ENCODE measurements around the gene FFAR2.
"Not testable (repeated sequence)": the region's sequence is repeated elsewhere in the genome, so short reads cannot be mapped to it uniquely, and the experiment has no call there.

Gene FFAR2

DNA sequence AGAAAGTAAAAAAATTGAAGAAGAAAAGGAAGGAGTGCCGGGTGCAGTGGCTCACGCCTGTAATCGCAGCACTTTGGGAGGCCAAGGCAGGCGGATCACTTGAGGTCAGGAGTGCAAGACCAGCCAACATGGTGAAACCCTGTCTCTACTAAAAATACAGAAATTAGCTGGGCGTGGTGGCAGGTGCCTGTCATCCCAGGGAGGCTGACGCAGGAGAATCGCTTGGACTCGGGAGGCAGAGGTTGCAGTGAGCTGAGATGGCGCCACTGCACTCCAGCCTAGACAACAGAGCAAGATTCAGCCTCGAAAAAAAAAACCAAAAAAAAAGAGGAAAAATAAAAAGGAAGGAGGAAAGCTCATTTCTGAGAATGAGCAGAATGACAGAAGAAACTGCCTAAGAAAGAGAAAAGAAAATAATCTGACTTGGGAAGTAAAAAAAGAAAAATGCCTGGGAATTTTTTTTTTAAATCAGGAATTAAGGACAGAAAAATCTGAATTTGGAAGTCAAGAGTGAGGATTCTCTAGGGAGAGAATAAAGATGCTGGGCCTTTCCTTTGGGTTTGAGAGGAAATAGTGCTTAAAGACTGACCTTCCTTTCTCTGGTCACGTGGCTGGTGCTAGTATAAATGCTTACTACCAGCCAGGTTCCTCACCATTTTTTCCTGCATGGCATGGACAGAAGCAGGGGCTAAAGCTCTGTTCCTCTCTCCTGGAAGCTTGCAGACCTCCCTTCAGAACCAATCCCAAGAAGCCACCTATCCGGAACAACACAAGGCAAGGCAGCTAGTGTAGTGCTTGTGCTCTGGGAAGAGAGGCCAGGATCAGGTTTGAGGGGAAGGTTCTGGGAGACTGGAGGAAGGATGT lies at the start of gene FFAR2:
Gene FFAR2 (plus strand): TSS at position 652 of the 864 bp plus-strand sequence. CDS start 1,458 bp downstream, outside the sequence.
- DNase-seq (ENCODE audit: low read depth, low spot score) = no peak

DNA sequence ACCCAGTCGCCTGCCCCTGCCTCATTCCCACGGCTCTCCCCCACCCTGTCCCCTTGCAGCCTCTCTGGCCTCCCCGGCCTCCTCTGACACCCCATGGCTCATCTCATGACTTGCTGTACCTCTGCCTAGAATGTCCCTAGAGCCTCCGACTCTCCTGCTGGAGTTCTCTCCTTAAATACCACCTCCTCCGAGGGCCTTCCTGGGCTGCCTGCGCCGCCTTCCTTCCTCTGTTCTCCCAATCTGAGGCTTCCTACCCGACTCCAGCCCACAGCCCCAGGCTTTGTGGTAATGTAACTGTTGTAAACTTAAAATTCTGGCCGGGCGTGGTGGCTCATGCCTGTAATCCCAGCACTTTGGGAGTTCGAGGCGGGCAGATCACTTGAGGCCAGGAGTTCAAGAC lies 49.5 kb upstream of the FFAR2 start:
- DNase-seq (ENCODE audit: low read depth, low spot score) = no peak

DNA sequence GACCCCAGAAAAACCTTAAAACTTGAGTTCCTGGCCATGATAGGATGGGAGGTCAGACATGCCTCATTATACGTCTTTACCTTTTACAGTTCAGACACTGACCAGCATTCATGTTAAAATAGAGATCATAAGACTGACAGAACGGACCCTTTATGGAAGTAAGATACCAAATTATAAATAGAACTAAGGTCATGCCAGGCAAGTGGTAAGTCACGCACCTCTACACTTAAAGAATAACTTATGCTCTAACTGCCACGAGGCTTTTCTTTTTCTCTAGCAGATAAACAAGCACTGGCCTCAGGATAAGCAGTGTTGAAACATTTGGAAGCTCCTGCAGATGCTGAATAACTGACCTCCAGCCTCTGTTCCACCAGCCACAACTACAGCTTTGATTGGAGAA lies 48.8 kb upstream of the FFAR2 start:
- no peak for DNase-seq (ENCODE audit: low read depth, low spot score)

DNA sequence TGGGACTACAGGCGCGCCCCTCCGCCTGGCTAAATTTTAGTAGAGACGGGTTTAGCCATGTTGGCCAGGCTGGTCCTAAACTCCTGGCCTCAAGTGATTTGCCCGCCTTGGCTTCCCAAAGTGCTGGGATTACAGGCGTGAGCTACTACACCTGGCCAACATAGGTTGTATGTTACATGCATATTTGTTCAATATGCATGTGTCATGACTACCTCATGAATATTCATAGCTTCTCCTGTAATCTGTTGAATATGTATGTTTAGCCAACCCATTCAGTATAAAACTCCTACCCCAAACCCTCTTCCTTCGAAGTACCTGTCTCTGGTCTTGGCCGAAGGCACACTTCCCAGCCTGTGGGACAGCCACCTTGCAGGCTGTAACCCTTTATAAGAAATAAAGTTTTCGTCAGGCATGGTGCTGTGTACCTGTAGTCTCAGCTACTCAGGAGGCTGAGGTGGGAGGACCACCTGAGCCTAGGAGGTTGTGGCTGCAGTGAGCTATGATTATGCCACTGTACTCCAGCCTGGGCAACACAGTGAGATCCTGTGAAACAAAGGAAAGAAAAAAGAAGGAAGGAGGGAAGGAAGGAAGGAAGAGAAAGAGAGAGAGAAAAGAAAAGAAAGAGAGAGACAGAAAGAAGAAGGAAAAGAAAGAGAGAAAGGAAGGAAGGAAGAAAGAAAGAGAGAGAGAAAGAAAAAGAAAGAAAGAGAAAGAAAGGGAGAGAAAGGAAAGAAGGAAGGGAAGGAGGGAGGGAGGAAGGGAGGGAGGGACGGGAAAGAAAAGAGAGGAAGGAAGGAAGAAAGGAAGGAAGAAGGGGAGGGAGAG lies 47.9 kb upstream of the FFAR2 start:
- no peak for DNase-seq (ENCODE audit: low read depth, low spot score)

DNA sequence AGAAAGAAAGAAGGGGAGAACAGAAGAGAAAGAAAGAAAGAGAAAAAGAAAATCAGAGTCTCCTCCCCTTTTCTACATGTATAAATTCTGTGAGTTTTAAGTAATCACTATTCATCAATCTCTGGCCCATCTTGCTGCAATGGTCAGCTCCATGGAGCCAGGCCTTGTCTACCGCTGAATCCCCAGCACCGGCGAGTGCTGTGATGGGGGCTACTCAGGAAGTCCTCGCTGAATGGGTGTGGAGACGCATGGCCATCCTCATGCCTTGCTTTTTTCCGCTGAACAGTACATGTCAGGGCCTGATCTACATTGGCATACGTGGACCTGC lies 47.3 kb upstream of the FFAR2 start:
- no peak for DNase-seq (ENCODE audit: low read depth, low spot score)

DNA sequence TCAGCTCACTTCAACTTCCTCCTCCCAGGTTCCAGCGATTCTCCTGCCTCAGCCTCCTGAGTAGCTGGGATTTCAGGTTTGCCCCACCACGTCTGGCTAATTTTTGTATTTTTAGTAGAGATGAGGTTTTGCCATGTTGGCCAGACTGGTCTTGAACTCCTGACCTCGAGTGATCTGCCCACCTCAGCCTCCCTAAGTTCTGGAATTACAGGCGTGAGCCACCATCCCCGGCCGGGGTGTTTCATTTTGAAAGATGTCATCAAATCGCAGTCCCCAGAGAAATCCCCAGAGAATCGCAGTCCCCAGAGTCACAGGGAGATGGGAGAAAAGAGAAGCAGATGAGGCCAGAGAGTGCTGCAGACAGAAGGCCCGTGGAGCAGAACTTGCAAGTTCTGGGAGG lies 46.6 kb upstream of the FFAR2 start:
- not testable (repeated sequence) for DNase-seq (ENCODE audit: low read depth, low spot score)

DNA sequence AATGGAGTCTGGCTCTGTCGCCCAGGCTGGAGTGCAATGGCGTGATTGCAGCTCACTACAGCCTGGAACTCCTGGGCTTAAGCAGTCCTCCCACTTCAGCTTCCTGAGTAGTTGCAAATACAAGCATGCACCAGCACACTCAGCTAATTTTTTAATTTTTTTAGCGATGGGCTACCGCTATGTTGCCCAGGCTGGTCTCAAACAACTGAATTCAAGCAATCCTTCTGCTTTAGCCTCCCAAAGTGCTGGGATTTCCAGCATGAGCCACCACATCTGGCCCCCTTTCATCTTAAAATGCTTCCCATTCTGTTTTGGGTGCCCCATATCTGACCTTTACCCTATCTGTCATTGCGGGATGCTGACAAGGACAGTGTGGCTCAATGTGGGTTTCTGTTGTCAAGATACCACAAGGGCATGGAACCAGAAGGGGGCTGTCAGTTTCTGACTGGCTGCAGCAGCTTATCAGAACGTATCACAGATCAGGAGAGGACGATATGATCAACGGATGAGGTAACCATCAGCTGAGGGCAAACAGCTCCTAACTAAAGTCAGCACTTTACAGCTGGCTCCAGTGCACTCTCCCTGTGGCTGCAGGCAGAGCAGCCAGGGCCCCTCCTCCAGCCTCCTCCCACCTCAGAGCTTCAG lies 44.8 kb upstream of the FFAR2 start:
- no peak for DNase-seq (ENCODE audit: low read depth, low spot score)

DNA sequence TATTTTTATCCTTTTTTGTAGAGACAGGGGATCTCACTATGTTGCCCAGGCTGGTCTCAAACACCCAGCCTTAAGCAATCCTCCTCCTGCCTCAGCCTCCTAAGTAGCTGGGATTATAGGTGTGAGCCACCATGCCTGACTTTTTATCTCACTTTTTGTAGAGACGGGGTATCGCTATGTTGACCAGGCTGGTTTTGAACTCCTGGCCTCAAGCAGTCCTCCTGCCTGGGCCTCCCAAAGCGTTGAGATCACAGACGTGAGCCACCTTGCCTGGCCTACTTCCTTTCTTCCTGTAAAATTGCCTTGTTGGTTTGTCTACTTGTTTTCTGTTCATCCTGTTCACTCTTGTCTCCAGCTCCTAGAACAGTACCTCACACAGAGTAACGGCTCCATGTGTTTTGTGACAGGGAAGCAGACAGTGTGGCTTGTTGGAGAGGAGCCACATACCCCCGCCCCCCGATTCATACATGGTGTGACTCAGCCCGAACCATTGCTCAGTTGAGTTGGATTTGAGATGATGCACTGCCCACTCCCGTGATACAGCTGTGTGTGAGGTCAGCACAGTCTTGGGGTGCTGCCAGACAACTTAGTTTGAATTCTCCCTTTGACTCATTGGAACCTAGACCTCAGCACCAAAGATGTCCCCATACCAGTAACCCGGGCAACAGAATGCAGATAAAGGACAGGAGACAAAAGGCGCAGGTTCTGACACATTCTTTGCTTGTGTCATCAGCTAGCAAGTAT lies 43.0 kb upstream of the FFAR2 start:
- DNase-seq (ENCODE audit: low read depth, low spot score) = no peak

DNA sequence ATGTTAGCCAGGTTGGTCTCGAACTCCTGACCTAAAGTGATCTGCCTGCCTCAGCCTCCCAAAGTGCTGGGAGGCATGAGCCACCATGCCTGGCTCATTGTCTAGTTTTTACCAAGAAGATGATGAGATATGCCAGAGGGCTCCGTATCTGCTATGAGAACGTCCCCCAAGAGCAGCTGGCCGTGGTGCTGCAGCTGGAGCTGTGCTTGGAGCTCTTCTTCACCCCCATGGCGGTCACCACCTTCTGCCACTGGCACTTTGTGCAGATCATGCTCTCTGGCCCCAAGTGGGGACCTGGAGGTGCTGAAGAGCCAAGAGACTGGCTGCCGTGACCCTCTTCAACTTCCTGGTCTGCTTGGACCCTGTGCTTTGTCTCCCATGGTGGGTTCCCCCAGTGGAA lies 40.4 kb upstream of the FFAR2 start:
- no peak for DNase-seq (ENCODE audit: low read depth, low spot score)

DNA sequence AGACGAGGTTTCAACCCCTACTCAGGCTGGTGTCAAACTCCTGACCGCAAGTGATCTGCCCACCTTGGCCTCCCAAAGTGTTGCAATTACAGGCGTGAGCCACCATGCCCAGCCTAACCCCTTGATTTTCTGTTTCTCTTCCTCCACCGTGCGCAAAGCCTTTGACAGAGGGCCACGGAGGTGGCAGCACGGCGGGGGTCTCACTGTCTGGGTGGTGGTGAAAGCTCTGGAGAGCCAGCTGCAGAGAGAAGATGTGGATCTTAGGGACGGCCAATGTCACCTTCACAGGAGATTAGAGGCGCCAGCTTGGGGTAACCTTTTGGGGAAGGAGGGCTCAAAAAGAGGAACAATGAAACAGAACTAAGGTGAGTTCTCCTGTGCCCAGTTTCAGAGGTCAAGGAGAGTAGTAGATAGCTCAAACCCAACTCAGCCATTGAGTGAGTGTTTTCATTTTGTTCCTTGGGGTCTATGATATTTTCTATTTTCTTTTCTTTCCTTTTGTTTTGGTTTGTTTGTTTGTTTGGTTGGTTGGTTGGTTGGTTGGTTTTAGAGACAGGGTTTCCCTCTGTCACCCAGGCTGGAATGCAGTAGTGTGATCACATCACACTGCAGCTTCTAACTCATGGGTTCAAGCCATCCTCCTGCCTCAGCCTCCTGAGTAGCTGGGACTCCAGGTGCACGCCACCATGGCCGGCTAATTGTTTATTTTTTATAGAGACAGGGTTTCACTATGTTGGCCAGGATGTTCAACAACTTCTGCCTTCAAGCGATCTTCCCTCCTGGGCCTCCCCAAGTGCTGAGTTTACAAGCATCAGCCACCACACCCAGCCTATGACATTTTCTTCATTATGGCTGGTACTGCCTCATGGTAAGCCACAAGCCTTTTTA lies 39.5 kb upstream of the FFAR2 start:
- DNase-seq (ENCODE audit: low read depth, low spot score) = no peak

DNA sequence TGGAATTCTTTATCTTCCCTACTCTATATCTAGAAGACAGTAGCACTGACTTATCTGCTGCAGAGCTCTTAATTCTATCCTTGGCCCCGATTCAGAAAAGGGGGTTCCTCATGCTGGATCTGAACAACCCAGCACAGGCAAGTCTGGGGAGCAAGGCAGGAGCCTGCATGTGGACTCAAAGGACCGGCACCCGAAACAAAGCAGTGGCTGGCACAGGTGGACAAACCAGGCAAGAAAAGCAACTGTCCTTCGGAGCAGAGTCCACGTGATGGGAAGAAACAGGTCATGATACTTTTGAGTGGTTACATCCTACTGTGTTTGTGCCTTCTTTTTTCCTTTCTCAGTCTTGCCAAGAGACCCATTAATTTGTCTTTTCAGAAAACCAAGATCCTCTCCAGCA lies 38.9 kb upstream of the FFAR2 start:
- no peak for DNase-seq (ENCODE audit: low read depth, low spot score)

DNA sequence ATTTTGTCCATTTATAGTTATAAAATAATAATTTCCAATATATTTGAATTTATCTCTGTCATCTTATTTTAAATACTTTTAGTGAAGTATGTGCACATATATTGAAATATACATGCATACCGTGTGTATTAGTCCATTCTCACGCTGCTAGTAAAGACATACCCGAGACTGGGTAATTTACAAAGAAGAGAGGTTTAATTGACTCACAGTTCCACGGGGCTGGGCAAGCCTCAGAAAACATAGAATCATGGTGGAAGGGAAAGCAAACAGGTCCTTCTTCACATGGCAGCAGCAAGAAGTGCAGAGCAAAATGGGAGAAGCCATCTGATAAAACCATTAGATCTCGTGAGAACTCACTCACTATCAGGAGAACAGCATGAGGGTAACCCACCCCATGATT lies 37.6 kb upstream of the FFAR2 start:
- DNase-seq (ENCODE audit: low read depth, low spot score) = no peak

DNA sequence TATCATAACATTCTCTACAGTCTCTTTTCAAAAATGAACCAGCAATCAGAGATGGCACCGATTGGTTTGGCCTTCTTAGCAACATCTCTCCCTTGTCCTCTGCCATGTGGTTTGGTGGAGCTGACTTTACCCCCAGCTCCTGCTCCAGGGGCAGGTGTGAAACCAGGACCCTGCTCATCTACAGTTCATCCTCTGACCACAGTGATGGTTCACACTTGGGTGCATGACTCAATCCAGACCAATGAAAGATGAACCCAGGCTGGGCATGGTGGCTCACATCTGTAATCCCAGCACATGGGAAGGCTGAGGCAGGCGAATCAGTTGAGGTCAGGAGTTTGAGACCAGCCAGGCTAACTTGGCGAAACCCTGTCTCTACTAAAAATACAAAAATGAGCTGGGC lies 33.6 kb upstream of the FFAR2 start:
- no peak for DNase-seq (ENCODE audit: low read depth, low spot score)

DNA sequence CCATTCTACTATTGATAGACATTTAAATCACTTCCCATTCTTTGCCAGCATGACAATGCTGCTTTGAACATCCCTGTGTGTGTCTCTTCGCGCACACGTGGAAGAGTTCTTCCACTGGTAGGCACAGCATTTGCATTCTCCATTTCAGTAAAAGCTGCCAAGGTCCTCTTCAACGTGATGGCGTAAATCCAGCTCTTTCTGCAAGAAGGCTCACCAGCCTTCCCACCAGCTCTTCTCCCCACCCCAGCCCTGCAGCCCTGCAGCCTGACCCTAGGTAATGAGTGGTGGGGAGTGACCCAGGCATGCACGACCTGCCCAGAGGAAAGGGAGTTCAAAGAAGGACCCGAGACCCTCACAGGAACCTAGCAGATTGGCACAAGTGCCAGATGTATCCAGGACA lies 31.7 kb upstream of the FFAR2 start:
- DNase-seq (ENCODE audit: low read depth, low spot score) = no peak

DNA sequence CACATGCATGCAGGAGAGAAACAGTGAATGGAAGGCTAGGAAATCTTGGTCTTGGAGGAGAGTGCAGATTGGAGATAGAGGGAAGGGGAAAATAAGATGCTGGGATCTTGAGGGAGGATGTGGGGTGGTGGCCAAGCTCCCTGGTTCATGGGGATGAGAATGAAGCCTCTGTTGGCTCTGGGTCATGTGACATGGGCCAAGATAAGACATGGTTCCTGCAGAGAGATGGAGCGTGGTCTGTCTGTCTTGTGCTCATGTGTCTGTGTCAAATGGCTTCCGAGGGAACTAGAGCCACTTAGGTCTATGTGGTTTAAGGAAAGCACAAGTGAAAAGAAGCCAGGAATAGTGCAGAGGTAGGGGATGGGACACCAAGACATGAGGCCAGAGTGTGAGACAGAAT lies 30.8 kb upstream of the FFAR2 start:
- DNase-seq (ENCODE audit: low read depth, low spot score) = no peak

DNA sequence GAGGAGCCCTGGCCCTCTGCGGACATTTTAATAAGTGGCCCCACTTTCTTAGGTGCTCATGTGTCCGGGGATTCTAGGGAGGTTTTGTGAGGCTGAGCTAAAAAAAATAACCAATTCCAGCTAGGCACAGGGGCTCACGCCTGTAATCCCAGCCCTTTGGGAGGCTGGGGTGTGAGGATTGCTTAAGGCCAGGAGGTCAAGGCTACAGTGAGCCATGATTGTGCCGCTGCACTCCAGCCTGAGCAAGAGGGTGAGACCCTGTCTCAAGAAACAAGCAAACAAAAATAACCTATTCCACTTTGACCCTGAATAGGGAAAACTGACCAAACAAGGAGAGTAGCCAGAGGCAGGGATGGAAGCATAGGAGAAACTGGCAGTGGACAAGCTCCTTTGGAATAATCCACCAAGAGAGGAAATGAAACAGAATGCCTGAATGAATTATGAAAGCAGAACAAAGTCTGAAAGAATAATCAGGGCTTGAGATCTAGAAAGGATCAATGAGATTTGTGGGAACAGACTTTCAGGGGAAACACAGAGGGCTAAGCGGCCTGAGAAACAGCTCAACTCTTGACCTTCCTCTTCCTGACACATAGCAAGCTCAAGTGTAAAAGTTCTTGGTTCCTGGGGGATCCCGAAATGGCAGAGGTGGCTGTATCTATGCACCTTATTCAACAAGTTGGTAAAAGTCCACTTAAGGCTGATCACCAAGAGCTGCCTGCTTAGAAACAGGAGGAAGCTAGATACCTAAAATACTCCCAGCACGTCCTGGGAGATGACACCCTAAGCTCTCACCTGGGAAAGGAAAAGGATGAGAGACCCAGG lies 30.1 kb upstream of the FFAR2 start:
- DNase-seq (ENCODE audit: low read depth, low spot score) = no peak

DNA sequence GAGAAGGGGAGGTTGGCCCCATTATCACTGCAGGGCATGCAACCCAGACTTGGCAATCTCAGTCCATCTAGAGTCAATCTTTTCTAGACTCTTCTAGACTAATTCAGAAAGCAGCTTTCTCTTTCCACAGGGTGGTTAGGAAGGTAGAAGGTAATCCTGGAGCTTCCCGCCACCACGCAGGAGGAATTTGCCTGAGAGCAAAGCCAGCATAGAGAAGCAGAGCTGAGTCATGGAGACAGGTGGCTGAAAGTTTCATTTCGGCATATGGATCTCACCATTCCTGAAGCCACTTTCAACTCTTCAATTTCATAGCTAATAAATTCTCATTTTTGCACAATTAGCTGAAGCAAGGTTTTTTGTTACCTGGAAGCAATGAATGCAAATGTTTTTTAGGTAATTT lies 29.0 kb upstream of the FFAR2 start:
- no peak for DNase-seq (ENCODE audit: low read depth, low spot score)

DNA sequence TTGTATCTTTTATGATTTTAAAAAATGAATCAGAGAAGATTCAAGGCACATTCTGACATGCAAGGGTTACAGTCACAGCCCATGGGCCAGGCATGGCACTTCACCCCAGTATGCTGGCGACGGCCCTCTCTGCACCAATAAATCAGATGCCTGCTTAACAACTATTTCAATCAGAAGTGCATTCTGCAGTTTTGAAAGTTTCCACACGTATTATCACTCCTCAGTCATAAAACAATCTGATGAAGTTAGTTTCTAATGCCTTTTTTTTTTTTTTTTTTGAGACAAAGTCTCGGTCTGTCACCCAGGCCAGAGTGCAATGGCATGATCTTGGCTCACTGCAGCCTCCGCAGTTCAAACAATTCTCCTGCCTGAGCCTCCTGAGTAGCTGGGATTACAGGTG lies 28.3 kb upstream of the FFAR2 start:
- no peak for DNase-seq (ENCODE audit: low read depth, low spot score)

DNA sequence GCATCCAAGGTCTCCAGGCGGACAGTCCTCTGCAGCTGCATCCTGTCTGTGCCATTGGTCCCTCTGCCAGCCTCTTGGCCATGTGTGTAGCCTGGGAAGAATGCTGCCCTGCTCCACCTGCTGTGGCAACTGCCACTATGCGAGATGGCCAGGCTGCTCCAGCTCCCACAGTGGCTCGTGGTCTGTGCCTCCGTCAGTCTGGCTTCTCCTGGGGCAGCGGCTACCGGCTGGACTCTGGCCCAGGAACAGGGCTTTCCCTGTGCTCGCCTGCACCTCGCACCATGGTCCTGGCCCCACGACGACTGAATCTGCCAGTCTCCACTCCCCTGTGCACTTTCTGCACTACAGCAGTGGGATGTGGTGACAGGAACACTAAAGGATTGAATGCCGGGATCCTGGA lies 26.7 kb upstream of the FFAR2 start:
- DNase-seq (ENCODE audit: low read depth, low spot score) = no peak

DNA sequence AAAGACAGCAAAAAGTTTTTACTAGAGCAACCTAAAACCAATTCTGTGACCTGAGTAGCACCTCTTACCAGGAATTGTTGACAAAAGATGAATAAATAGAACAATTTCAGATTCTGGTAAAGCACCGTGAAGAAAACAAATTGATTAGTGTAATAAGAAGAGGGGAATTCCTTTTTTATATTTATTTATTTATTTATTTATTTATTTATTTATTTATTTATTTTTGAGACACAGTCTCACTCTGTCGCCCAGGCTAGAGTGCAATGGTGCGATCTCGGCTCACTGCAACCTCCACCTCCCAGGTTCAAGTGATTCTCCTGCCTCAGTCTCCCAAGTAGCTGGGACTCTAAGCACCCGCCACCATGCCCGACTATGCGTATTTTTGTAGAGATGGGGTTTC lies 24.7 kb upstream of the FFAR2 start:
- DNase-seq (ENCODE audit: low read depth, low spot score) = not testable (repeated sequence)
